IMR-90 (cell line): ENCODE measurements around the gene NAV2.

Experiments used
- FOS ChIP-seq: fragments of 150-350 bp; IDR thresholded peaks from 2 replicates; pipeline ENCODE4 v1.6.1; 2016; ENCODE audit warnings: low read depth, low read length
- TF ChIP-seq, protein P1 (sequence below): fragments of 150-350 bp; IDR thresholded peaks from 2 replicates; pipeline ENCODE4 v1.6.1; 2017; ENCODE audit warnings: mild to moderate bottlenecking, antibody characterized with exemption, low read length, low read depth

DNA sequence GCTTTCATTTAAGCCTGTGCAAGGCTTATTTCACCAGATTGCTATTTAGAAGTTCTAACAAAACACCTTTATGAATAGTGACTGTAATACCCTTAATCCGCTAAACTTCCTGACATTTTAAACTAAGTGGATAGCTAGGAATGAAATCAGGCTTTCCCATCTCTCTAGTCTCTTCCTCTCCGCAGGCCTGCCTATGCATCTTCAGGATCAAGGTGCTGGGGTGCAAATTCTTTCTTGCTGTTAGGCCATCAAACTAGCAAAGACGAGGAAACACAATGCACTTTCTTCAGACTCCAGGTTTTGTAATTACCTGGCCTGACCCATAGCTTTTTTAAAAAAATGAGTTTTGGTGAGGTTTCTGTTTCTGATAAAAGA, 298.2 kb downstream of the NAV2 start:
- TF ChIP-seq, protein P1, sequence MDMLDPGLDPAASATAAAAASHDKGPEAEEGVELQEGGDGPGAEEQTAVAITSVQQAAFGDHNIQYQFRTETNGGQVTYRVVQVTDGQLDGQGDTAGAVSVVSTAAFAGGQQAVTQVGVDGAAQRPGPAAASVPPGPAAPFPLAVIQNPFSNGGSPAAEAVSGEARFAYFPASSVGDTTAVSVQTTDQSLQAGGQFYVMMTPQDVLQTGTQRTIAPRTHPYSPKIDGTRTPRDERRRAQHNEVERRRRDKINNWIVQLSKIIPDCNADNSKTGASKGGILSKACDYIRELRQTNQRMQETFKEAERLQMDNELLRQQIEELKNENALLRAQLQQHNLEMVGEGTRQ = no peak
- TF ChIP-seq FOS = no peak
